Measurements from ENCODE around the gene WIPF3.

Gene WIPF3

GRCh38 chr7:29844559-29844958, 38.3 kb downstream of the WIPF3 start:
- no peak for DNase-seq (ENCODE audit: low read depth in 2 of 2)

GRCh38 chr7:29847496-29847895, 41.2 kb downstream of the WIPF3 start:
- DNase-seq (ENCODE audit: low read depth in 2 of 2): no peak

GRCh38 chr7:29847916-29848315, 41.6 kb downstream of the WIPF3 start:
- DNase-seq (ENCODE audit: low read depth in 2 of 2): no peak

GRCh38 chr7:29848941-29849340, 42.6 kb downstream of the WIPF3 start:
- no peak for DNase-seq (ENCODE audit: low read depth in 2 of 2)

- no peak for DNase-seq (ENCODE audit: low read depth in 2 of 2)
These were observed 45.2 kb downstream of the WIPF3 start for GRCh38 chr7:29851487-29851886.

GRCh38 chr7:29852457-29852856, 46.1 kb downstream of the WIPF3 start:
- DNase-seq (ENCODE audit: low read depth in 2 of 2): no peak

GRCh38 chr7:29853072-29853471, 46.8 kb downstream of the WIPF3 start:
- DNase-seq (ENCODE audit: low read depth in 2 of 2): no peak

GRCh38 chr7:29853789-29854188, 47.5 kb downstream of the WIPF3 start:
- no peak for DNase-seq (ENCODE audit: low read depth in 2 of 2)

GRCh38 chr7:29854257-29854938, 48.1 kb downstream of the WIPF3 start:
- DNase-seq (ENCODE audit: low read depth in 2 of 2): no peak

GRCh38 chr7:29857654-29858053, 51.3 kb downstream of the WIPF3 start:
- DNase-seq (ENCODE audit: low read depth in 2 of 2): no peak

- DNase-seq (ENCODE audit: low read depth in 2 of 2): no peak
These were observed 52.1 kb downstream of the WIPF3 start for GRCh38 chr7:29858191-29858951.

- DNase-seq (ENCODE audit: low read depth in 2 of 2): no peak
These were observed 52.8 kb downstream of the WIPF3 start for GRCh38 chr7:29859104-29859503.

- DNase-seq (ENCODE audit: low read depth in 2 of 2): no peak
These were observed 53.3 kb downstream of the WIPF3 start for GRCh38 chr7:29859524-29860185.

GRCh38 chr7:29860186-29860585, 53.9 kb downstream of the WIPF3 start:
- no peak for DNase-seq (ENCODE audit: low read depth in 2 of 2)

GRCh38 chr7:29861884-29862283, 55.6 kb downstream of the WIPF3 start:
- no peak for DNase-seq (ENCODE audit: low read depth in 2 of 2)

GRCh38 chr7:29864656-29865055, 58.3 kb downstream of the WIPF3 start:
- no peak for DNase-seq (ENCODE audit: low read depth in 2 of 2)

- DNase-seq (ENCODE audit: low read depth in 2 of 2): no peak
These were observed 59.2 kb downstream of the WIPF3 start for GRCh38 chr7:29865526-29865925.

GRCh38 chr7:29866490-29866930, 60.2 kb downstream of the WIPF3 start:
- no peak for DNase-seq (ENCODE audit: low read depth in 2 of 2)

- peak; percentile 18 to 32 for DNase-seq (ENCODE audit: low read depth in 2 of 2)
These were observed 65.6 kb downstream of the WIPF3 start for GRCh38 chr7:29871787-29872398.

GRCh38 chr7:29873644-29874294, 67.5 kb downstream of the WIPF3 start:
- no peak for DNase-seq (ENCODE audit: low read depth in 2 of 2)

GRCh38 chr7:29875741-29876140, 69.4 kb downstream of the WIPF3 start:
- no peak for DNase-seq (ENCODE audit: low read depth in 2 of 2)

GRCh38 chr7:29877196-29877595, 70.9 kb downstream of the WIPF3 start:
- DNase-seq (ENCODE audit: low read depth in 2 of 2): no peak

Measured in fibroblast of skin of left biceps (primary cell).